HPDE6-E6E7 (cell line): ENCODE results near the gene ARMH3.
"Not testable (repeated sequence)": the region's sequence is repeated elsewhere in the genome, so short reads cannot be mapped to it uniquely, and the experiment has no call there.

Experiments
- DNase-seq: peaks from one replicate; pipeline ENCODE4 v3.0.0; 2011; ENCODE audit warnings: missing footprints; ENCODE audit errors: extremely low spot score

Gene ARMH3

DNA sequence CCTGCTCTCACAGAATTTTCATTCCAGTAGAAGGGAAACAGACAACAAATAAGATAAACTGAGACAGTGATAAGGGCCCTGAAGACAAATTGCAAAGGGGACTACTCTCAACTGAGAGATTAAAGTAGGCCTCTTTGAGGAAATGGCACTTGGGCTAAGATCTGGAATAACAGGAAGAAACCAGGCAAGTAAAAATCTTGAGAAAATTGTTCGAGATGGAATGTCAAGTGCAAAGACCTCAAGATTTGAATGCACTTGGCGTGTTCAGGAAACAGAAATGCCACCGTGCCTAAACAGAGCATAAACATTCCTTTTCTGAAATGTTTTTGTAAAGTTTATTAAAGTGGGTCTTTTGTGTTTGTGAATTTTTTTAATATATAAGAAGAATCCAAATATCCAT, 10.7 kb downstream of the ARMH3 start:
- DNase-seq = no peak

DNA sequence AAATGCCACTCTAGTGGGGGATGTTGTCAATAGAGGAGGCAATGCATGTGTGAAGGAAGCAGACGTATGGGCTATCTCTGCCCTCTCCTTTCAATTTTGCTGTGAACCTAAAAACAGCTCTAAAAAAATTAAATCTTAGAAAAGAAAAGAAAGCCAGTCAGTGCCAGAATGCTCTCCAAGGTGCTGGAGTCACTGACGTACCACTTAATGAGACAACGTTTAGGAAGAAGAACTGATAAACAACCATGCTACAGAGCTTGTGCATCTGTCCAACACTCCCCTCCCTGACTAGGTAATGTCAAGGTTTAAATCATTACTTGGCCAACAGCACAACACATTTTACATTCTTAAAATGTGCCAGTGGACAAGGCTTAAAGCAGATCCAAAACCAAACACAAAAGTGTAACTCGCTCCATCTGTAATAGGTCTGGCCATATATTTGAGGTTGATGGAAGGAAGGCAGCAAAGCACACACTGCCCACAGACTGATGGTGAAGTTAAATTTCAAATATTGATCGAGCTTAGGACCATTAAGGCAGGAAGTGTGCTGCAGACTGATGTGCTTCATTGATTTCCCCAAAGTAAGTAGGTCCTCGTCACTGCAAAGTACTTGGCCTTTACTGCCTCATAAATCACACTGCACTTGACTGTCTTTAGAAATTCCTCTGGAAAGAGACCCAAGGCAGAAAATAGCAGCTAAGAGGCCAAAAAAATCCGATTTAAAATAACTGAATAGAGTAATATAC, 15.5 kb downstream of the ARMH3 start:
- no peak for DNase-seq

DNA sequence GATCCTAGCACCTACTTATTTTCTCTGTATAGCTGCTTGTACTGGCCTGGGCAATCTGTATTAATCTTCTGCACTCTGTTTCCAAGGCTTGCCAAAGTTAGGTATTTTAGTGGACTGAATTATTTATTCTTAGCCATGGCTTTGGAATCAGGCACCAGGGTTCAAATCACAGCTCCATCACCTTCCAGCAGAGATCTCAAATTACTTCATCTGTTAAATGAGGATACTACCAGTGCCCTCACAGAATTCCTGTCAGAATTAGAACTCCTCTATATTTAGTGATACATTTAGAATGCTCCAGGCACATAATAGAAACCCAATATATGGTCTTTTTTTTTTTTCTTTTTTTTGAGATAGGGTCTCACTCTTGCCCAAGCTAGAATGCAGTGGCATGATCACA, 17.6 kb downstream of the ARMH3 start:
- DNase-seq = no peak

DNA sequence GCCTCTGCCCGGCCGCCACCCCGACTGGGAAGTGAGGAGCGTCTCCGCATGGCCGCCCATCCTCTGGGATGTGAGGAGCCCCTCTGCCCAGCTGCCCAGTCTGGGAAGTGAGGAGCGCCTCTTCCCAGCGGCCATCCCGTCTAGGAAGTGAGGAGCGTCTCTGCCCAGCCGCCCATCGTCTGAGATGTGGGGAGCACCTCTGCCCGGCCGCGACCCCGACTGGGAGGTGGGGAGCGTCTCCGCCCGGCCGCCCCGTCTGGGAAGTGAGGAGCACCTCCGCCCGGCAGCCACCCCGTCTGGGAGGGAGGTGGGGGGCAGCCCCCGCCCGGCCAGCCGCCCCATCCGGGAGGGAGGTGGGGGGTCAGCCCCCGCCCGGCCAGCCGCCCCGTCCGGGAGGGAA, 20.2 kb downstream of the ARMH3 start:
- DNase-seq = not testable (repeated sequence)

DNA sequence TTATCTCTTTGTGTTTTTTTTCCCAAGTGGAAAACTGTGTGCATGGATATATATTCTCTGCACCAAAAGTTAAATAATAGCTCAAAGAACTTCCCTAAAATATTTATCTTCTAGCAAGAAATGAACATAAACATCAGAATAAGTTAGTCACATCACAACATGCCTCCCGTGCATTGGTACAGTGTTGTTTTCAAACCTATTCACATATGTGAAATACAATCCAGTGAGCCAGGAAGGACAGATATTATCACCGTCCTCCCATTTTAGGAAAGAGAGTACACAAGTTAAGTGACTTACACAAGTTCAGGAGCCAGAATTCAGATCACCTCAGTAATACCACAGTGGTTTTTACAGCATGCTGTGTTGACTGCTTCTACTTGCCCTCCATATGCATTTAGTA, 22.2 kb downstream of the ARMH3 start:
- no peak for DNase-seq

DNA sequence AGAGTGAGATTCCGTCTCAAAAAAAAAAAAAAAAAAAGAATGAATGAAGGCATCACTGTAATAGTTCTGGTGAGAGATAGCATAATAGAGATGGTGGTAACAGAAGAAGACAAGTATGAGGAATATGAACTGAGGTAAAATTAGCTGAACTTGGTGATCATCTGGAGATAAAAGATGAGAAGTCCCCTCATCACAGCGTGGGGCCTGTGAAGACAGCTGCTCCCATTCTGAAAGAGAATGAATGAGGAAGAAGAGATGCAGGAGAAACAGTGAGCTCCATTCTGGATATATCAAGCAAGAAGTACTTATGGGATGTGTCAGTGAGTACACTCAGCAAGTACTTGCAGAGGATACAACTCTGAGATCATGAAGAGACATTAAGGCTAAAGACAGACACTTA, 28.7 kb downstream of the ARMH3 start:
- DNase-seq = no peak

DNA sequence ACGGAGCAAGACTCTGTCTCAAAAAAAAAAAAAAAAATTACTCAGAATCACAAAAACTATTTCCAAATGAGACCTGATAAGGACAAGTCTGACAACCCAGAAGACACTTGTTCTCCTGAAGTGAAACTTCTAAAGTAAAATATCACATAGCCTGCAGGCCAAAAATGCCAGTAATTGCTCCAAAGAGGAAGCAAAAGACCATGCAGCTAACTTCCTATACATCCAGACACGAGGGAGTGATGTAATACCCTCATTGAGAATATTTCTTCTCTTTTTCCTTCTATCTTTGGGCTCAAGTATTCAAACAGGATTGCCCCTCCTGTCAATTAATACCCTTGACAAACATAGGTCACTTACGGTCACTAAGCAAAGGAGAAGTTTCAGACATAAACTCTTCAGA, 31.2 kb downstream of the ARMH3 start:
- DNase-seq = no peak

DNA sequence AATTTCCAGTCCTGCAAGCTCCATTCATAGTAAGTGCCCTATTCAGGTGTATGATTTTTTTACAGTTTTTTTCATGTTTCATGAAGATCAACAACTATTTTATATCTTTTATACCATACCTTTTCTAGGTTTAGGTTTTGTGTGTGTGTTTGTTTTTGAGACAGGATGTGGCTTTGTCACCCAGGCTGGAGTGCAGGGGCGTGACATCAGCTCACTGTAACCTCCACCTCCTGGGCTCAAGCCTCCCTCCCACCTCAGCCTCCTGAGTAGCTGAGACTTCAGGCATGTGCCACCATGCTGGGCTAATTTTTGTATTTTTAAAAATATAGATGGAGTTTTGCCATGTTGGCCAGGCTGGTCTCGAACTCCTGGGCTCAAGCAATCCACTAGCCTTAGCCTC, 35.0 kb downstream of the ARMH3 start:
- DNase-seq = no peak

DNA sequence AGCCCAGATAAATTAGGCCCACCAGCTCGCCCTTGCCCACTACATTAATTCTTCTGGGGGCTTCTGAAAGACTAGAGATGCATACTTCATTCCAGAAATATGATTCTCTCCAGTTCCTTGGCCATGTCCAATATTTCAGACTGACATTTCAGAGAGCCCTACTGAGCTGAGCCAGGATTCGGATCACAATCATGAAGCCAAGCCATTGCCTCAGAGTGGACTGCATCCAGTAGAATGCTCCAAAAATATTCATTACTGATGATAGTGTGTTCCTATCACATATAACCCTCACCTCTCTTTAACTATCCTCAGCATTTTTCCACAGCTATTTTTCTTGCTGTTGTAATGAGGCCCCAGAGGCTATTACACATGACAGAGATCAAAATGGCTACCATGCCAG, 38.7 kb downstream of the ARMH3 start:
- no peak for DNase-seq

DNA sequence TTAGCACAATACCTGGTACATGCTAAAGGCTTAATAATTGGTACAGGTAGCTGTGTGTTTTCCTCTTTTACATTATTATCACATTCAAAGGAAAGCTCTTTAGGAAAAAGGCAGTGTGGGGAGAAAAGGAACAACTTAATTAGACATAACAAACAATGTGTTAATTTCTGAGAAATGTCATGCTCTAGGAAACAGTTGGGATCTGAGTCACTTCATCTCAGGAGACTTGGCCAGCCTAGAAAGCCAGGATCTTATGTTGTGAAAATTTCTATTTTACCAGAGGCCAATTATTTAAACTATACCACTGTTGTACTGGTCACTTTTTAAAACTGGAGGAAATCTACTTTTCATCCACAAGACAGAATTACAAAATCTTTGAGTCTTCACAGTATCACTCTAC, 39.6 kb downstream of the ARMH3 start:
- no peak for DNase-seq

DNA sequence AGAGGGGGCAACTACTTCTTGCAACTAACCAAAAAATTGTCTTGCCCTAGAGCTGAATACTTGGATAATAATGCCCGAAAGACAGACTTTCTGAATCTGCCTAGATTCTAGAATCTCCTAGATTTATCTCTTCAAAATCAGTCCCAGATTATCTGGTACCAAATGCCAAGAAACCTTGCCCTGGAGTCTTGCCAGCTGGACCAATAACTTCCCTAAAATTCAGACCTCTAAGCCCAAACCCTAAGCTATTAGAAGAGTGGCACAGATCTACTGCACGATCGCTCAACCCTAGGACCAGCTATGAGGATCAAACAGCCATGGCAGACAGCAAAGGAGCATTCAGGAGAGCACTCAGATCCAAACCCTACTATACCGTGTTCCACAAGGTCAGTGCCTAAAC, 45.0 kb downstream of the ARMH3 start:
- DNase-seq = no peak

DNA sequence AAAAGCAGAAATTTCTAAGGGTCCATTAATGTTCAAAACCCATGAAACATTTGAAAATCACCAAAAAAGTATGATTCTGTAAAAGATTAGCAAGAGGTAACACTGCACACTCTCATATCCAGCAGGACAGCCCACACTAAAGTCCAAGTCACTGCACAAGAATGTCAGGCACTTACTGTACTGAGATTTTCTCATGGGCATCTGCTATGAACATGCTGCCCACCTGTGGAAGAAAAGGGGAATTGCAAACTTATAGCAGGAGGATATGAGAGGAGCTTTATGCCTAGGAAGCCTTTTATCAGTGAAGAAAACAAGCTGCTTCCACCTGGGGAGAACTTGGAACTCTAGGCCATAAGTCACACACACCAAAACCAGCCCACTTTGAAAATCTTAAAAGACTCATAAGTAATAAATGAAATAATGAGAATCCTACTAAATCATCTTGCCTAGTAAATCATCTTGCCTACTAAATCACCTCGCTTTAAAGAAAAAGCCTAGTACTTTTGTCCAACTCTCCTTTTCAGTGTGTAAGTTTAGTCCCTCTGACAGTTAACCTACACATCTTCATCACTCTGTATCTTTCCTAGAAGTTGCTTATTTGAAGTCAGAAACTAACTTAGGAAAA, 46.1 kb downstream of the ARMH3 start:
- peak; percentile 82 for DNase-seq

DNA sequence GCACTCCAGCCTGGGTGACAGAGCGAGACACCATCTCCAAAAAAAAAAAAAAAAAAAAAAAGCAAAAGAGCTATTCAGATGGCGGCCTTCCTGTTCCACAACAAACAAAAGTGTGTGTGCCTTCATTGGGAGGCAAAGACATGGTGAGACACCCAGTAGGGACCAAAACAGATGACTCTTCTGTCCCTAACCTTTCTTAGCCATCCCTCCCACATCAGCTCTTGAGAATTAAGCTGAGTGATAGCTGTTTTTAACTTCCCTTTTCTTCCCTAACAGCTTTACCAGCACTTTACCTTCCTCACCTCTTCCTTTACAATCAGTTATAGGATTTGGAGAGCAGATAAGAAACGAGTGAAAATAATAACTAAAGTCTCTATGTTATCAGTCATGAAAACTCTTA, 48.2 kb downstream of the ARMH3 start:
- DNase-seq = no peak

DNA sequence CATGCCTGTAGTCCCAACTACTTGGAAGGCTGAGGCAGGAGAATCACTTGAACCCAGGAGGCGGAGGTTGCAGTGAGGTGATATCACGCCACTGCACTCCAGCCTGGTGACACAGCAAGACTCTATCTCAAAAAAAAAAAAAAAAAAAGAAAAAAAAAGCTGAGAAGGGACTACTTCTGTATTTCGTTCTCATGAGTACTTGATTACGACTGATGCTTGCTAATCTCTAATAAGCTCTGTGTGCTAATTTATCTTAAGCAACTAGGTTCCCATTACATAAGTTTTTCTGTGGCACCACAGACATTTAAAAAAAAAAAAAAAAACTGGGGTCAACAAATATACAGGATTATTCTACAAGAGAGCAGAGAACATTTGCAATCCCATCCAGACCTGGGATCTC, 48.9 kb downstream of the ARMH3 start:
- not testable (repeated sequence) for DNase-seq

DNA sequence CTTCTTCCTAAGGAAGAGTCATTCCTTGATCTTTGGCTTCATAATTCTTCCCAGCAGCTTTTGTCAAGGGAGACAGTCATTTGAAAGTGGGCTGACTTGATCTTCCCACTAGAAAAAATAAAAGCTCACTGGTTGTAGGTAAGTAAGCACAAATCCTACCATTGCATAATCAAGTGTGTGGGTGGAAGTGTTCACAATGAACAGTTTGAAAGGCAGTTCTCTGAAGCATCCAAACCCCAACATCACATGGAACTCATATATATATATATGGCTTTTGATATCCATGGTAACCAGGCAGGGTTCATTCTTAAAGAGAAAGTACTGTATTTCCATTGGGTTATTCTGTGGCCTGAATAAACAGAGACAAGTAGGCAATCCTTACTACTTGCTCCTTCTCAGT, 51.6 kb downstream of the ARMH3 start:
- DNase-seq = no peak

DNA sequence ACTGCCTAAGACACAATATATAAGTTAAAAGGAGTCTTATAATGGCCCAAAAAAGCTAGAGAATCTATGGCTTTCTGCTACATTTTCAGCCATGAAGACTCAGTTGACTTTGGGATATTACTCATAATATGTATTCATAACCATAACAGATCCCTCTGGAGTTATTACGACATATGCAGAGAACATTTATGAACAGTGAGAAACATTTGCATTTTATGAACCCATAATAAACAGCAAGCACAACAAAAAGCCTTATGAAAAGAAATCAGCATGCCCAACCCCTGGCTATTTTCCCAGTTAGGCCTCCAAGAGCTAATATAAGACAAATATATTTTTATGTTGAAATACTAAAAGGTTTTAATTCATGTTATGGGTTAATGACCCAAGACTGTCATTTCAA, 52.4 kb downstream of the ARMH3 start:
- DNase-seq = no peak

DNA sequence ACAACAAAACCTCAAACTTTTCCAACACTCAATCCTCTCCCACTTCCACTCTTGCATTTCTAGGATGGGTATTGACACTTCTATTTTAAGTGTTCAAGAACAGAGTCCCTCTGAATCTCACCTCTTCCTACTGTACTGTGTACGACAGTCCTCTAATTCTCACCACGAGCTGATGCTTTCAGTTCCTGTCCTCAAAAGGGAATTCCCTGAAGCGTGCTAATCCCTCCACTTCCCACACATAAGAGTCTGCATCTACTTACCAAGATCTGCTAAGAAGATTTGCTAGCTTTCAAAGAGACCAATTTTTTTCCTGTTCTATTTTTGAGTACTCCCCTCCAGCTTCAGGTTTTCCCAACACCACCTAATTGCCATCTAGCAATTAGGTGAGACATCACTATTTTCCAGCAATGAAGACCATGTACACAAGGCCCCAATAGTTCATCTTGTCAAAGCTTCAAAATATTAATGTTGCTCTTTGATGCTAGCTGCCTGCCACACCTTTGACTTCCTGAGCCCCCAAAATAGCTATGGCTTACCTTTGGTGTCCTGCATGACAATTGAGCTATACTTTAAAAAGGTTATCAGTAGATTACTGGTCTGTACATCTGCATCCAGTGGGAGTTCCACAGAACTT, 54.4 kb downstream of the ARMH3 start:
- no peak for DNase-seq

DNA sequence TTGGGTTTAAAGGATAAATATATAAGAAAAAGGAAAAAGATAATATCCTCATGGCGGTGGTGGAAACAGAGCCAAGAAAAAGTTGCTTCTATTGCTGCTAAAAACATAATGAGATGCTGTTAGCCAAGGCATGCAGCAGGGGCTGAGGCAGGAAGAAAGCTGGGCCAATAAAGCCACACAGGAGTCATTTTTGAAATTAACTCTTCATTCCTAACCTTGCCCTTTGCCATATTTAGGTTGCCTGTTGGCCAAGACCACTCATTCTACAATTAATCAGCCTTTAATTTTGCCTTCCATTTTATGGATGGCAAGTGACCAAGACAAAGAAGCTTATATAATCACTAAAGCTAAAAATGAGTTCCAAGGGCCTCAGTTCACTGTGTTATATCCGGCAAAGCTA, 58.2 kb downstream of the ARMH3 start:
- DNase-seq = no peak

DNA sequence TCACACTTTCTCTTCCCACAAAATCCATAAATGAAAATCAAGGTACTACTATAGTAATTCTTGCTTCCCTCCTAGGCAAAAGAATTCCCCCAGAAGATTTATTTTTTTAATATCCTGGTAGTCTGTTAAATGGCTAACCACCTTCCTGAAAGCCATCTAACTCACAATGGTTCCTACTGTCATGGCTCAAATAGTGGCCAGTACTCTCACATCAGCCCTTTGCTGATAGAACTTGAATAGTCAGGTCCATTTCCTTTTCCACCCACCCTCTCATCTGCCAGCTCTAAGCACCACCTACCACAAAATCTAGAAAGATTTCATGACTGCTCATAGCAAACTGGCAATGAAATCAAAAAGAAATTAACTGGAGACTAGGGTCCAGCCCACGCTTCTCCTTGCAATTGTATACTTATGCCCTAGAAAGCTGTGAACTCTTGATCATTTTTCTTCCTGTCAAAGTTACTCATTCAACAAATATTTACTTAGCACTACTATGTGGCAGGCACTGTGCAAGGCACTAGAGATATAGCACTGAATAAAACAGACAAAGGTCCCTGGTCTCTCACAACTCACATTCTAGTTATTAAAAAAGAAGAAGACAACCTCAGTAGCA, 60.4 kb downstream of the ARMH3 start:
- DNase-seq = no peak

DNA sequence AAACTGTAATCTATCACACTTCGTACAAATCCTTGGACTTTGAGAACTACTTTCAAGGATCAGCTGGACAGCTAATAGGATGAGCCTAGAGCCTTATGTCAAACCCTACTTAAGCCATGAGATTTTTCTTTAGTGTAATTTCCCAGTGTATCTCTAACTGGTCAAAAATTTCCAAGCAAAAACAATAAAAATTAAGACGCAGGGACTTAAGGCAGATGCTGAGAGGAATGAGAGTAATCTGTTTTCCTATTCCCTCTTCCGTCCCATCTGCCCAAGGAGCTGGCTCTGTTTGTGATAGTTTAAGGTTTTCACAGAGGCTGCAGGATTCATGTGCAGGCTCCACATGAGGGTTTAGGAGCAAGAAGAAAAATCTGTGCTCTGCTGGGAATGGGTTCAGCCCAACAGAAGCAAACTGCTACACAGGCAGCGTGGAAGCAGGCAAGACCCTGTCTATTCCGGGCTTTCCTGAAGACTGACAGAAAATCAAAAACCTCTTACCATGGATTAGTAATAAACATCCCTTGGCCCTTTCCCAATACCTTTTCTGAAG, 62.2 kb downstream of the ARMH3 start:
- no peak for DNase-seq

DNA sequence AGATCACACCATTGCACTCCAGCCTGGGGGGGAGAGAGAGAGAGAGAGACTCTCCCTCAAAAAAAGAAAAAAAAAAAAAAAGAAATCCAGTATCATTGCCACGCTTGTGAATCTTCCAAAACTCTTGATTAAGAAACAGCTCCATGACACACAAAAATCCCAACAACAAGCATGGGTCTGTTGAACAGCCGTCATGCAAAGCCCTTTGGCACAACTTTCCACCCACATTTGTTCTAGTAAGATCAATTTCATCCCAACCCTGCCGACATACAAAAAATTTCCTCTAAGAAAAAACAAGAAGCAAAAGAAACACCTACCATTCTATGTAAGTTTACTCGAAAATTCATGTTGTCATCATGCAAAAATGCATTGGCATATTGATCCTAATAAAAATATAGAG, 62.8 kb downstream of the ARMH3 start:
- DNase-seq = no peak

DNA sequence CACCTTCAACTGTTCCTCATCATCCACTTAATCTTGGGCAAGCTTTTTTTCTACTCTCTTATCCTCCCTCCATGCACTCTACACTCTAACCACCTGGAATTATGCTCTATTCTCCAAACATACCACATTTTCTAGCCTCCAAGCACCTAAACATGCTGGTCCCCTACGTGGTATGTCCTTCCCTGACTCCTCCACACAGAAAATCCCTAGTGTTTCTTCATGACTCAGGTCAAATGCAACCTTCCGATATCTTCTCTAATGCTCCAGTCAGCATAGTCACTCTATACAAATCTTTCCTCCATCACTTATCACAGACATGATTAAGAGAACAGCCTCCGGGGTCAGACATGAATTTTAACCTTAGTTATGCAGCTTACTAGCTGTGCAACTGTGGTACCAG, 68.8 kb downstream of the ARMH3 start:
- no peak for DNase-seq

DNA sequence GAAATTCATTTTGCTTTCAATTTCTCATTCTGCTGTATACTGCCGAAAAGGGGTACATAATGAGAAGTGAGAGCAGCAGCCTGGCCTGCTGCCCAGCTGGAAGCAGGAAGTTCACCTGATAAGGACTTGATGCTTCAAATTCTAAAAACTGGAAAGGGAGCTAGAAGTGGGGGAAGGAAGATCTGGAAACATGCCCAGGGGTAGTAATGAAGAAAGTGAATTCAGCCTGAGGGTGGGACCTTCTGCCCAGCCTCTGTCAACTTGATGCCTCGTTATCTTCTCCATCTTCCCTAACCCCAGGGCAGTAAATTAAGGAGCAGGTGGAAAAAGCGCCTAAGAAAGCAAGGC, 69.4 kb downstream of the ARMH3 start:
- no peak for DNase-seq
